DMS79 (cell line): ENCODE results near the gene LUC7L3.
"Not testable (repeated sequence)": the region's sequence is repeated elsewhere in the genome, so short reads cannot be mapped to it uniquely, and the experiment has no call there.

Experiments used
- DNase-seq: peaks from one replicate; lab custom pipeline; 2025; lab: John Stamatoyannopoulos, UW

LUC7L3 gene

GRCh38 chr17:50708050-50709000 lies 11.1 kb upstream of the LUC7L3 start:
- no peak for DNase-seq

GRCh38 chr17:50709053-50709452 lies 10.3 kb upstream of the LUC7L3 start:
- not testable (repeated sequence) for DNase-seq

DNA sequence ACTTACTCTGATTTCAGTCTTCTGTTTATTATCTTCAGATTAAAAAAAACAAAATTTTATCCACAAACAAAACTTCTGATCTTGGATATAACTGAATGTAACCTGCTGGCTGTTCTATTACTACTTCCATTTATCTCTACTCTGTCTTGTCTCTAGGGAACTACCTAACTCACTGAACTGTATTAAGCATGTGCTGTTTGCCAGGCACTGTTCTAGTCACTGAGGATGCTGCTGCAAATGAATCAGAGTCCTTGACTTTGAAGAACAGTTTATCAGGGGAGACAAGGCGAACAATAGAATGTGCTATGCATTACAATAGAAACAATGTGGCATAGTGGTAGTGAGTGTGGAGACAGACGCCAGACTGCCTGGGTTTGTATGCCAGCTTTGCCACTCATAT lies 9.4 kb upstream of the LUC7L3 start:
- no peak for DNase-seq

DNA sequence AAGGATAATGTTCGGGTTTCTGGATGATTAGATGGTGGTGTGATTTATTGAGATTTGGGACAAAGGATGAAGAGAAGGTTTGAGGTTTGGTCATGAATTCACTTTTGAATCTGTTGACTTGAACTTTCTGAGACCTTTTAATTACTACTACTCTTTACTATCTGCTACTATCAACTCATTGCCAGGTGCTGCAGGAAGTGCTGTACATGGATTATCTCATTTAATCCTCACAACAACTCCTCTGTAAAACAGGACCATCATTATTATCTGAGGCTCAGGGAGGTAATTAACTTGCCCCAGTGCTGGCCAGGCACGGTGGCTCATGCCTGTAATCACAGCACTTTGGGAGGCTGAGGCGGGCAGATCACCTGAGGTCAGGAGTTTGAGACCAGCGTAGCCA lies 8.8 kb upstream of the LUC7L3 start:
- DNase-seq: no peak

- DNase-seq: no peak
These were observed 6.8 kb upstream of the LUC7L3 start for GRCh38 chr17:50712641-50713040.

- DNase-seq: no peak
These were observed 3.9 kb upstream of the LUC7L3 start for GRCh38 chr17:50715471-50715870.

- DNase-seq: no peak
These were observed 756 bp downstream of the LUC7L3 start for GRCh38 chr17:50719924-50720794.

DNA sequence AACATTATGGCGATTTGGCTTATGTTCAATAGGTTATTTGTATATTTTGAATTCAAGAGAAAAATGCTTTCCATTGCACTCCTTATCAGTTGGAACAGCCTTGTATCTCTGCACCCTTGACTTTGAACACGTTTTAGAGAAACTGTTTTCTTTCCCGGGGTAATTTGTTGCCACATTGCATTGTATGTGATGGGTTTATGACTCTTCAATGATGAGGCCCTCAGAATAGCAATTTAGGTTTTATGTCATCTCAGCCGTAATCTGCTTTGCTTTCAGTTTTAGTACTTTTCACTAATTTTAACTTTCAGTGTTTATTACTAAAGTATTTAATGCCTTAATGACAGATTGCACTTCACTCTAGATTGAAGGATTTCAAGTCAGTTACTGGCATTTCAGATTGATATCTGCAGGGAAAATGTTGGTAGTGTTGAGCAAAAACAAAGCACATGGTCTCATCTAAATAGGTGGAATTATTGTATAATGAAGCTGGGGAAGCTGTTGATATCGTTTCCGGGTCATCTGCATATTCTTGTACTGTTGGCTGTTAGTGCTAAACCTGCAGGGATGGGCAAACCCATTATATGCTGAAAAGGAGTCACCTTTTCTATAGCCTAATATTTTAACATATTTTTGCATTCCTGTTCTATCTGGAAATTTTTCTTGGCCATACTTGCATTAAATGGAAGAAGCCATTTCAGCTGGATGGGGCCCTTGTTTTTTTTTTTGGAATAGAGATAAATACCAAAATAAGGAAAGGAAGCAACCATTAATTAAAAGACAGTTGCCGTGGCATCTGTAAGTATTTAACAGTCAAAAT lies 2.0 kb downstream of the LUC7L3 start:
- no peak for DNase-seq

GRCh38 chr17:50722746-50723145 lies 3.3 kb downstream of the LUC7L3 start:
- DNase-seq: no peak

DNA sequence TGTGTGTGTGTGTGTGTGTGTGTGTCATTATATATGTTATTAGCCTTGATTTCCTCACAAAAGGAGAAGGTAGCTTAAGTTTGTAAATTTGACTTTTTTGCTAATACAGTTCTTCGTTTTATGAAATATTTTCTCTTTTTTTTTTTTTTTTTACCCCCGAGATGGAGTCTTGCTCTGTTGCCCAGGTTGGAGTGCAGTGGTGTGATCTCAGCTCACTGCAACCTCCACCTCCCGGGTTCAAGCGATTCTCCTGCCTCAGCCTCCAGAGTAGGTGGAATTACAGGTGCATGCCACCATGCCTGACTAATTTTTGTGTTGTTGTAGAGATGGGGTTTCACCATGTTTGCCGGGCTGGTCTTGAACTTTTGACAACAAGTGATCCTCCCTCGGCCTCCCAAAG lies 5.2 kb downstream of the LUC7L3 start:
- not testable (repeated sequence) for DNase-seq

DNA sequence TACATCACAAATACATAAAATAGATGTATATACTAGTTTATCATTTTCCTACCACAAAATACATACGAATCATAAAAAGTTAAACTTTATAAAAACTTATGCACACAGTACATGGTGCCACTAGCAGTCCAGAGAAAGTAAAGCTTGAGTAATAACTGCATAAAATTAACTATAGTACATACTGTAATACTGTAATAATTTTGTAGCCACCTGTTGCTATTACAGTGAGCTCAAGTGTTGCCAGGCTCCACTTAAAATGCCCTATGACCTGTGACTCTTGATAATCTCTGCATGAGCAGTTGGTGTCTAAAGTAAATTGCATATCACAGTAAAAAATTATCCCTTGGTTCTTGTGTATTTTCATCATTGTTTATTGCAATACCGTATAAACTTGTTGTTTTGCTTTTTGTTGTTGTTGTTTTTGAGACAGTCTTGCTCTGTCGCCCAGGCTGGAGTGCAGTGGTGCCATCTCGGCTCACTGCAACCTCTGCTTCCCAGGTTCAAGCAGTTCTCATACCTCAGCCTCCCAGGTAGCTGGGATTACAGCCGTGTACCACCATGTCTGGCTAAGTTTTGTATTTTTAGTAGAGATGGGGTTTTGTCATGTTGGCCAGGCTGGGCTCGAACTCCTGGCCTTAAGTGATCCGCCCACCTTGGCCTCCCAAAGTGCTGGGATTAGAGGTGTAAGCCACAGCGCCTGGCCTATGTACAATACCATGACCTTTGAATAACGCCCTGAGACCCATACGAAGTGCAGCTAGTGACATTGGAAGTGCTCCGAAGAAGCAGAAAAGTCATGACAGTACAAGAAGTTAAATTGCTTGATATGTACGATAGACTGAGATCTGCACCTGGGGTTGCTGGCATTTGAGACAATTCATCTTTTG lies 6.6 kb downstream of the LUC7L3 start:
- no peak for DNase-seq

- no peak for DNase-seq
These were observed 8.7 kb downstream of the LUC7L3 start for GRCh38 chr17:50728112-50728429.

DNA sequence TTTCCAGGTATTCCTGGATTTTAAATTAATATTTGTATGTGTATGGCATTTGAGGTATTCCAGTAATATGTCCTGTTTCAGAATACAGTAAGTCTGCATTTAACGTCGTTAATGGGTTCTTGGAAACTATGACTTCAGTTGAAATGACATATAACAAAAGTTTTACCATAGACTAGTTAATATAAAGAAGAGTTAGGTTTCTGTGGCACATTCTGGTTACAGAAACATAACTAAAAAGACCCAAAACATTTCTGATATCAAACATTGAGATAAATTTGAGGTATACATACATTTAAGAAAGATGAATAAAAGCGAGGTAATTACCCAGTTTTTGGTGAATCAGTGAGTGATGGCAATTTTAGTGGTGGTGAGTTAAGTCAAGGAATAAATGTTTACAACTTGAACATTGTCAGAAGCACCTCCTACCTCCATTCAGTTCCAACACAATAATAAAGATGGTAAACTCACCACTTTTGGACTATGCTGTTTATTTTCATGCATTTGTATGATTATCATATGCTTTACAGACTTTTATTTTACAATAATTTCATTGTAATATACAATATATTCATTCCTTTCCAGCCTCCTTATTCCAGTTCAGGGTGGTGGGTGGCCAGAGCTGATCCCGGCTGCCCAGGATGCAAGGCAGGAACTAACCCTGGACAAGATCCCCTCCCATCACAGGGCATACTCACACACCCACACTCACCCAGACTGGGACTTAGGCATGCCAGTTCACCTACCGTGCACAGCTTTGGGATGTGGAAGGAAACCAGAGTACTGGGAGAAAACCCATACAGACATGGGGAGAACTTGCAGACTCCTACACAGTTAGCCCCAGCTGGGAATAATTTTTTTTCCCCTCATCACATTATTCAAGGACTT lies 9.7 kb downstream of the LUC7L3 start:
- no peak for DNase-seq

GRCh38 chr17:50731575-50732460 lies 12.4 kb downstream of the LUC7L3 start:
- no peak for DNase-seq

DNA sequence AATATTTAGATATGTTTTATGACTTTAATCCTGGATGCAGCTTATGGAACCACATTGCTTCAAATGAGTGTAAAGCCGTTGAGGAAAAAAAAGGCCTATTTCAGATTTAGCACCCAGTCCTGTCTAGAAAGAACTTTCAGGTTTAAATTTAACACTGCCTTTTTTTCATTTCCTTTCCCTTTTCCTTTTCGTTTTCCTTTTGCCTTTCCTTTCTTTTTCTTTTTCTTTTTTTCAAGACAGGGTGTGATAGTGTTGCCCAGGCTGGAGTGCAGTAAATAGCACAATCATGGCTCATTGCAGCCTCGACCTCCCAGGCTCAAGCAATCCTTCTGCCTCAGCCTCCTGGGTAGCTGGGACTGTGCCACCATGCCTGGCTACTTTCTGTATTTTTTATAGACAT lies 15.9 kb downstream of the LUC7L3 start:
- no peak for DNase-seq

DNA sequence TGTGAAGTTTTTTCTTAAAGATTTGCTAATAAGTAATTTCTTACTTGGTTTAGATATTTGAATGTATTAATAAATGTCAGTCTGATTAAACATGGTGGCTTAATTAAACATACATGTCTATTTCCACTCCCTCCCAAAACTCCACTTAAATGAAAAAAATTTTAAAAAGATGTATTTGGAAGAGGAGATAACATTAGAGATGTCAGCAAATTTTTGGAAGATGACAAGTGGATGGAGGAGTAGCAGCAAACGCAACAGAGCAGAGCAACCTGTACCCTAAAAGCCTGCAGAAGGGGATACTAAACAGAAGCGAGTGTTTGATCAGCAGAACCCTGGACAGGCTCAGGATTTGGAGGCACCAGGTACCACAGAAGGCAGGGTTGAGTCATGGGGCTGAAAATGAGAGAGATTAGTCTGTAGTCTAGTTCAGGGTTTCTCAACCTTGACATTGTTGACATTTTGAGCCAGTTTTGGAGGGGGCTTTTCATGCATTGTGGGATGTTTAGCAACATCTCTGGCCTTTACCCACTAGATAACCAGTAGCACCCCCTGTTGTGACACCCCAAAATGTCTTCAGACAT lies 17.8 kb downstream of the LUC7L3 start:
- DNase-seq: no peak

GRCh38 chr17:50739098-50739497 lies 19.7 kb downstream of the LUC7L3 start:
- no peak for DNase-seq

GRCh38 chr17:50745631-50746030 lies 26.2 kb downstream of the LUC7L3 start:
- no peak for DNase-seq

DNA sequence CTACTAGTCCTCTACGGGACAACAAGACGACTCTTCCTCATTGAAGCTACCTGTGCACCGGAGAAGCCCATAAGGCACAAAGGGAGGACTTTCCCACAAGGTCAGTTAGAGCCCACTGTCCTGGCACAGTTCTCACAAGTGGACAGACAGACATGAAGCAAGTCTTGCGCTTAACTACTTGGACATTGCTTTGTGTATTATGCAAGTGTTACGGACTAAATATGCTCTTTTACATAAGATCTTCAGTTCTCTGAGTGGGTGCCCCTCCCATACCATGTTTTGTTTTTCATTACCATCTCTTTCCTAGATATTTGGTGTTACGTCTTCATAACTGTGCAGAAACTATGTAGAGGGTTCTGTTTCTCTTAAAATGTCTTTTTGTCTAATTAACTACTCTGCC lies 29.8 kb downstream of the LUC7L3 start:
- DNase-seq: no peak
